BLaER1 treated with 17β-estradiol and CSF1 and Interleukin-3, amounts not matched to agents 10 nM and 100 nM (cell line): ENCODE results near the gene KCNJ9.

Source experiments
- H3K27ac ChIP-seq, 11 experiments: shearing (Covaris generic); formaldehyde crosslinking; 2 replicates each; pipeline ENCODE4 v1.8.1; 2022
- H3K27me3 ChIP-seq, 11 experiments: shearing (Covaris generic); formaldehyde crosslinking; 2 replicates each; pipeline ENCODE4 v1.8.1; 2022
- H3K36me3 ChIP-seq, 11 experiments: shearing (Covaris generic); formaldehyde crosslinking; 2 replicates each; pipeline ENCODE4 v1.8.1; 2022
- H3K4me1 ChIP-seq, 10 experiments: shearing (Covaris generic); formaldehyde crosslinking; 2 replicates each; pipeline ENCODE4 v1.8.1; 2022
- H3K4me2 ChIP-seq, 11 experiments: shearing (Covaris generic); formaldehyde crosslinking; 2 replicates each; pipeline ENCODE4 v1.8.1; 2022
- H3K4me3 ChIP-seq, 10 experiments: shearing (Covaris generic); formaldehyde crosslinking; 2 replicates each; pipeline ENCODE4 v1.8.1; 2022
- H3K9ac ChIP-seq, 11 experiments: shearing (Covaris generic); formaldehyde crosslinking; 2 replicates each; pipeline ENCODE4 v1.8.1; 2022
- H3K9me3 ChIP-seq, 11 experiments: shearing (Covaris generic); formaldehyde crosslinking; replicated peaks in 1 of 11; 2 replicates each; pipeline ENCODE4 v1.8.1; 2022
- H4K20me1 ChIP-seq, 11 experiments: shearing (Covaris generic); formaldehyde crosslinking; 2 replicates each; pipeline ENCODE4 v1.8.1; 2022
- Cebpa-rat ChIP-seq, 11 experiments: shearing (Covaris generic); IDR thresholded peaks; 2 replicates each; pipeline ENCODE4 v1.8.1; 2022

Gene KCNJ9

GRCh38 chr1:160074865-160075264 lies 6.5 kb upstream of the KCNJ9 start:
- Histone ChIP-seq H4K20me1 (peaks cover 0 to under 1% (median 0%) of the 10 kb centered on the region in 11 experiments; a peak in 1 of 22 replicates), H3K9ac (no peak overlapping the region)

DNA sequence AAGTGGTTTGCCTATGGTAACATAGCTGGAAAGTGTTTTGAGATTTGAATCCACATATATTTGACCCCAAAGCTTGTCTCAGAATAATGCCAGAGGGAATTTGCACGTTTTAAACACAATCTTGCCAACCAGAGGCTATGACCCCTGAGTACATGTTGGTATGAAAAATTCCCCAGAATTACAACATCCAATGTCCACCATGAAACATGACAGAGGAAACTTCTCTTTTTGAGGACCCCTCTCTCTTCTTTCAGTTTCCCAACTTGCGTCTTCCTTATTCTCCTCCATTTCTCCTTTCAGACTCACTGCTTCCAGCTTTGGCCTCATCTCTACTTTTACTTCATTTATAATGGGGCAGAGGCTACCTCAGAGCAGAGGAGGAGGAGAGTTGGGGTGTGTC lies 5.5 kb upstream of the KCNJ9 start:
- TF ChIP-seq Cebpa-rat (IDR thresholded peaks at IDR 0.05): no peak
- Histone ChIP-seq H3K27me3 (peaks cover 0 to 5% (median 1%) of the 10 kb centered on the region in 11 experiments; a peak in 8 of 22 replicates), H4K20me1 (no peaks in the 10 kb centered on the region), H3K27ac (no peak overlapping the region), H3K36me3 (no peaks in the 10 kb centered on the region), H3K4me2 (peak overlapping the region in 4 of 11 experiments; percentile 31 to 68 (median 41); a peak in 6 of 22 replicates), H3K9me3 (no peaks in the 10 kb centered on the region), H3K9ac (no peak overlapping the region), H3K4me1 (peaks cover 3 to 51% (median 9%) of the 10 kb centered on the region in 10 experiments), H3K4me3 (no peak overlapping the region)

More at GRCh38 chr1:160074865-160075264, 6.5 kb upstream of the KCNJ9 start:
- Histone ChIP-seq H3K27me3 (peaks cover 0 to 10% (median 5%) of the 10 kb centered on the region in 11 experiments; a peak in 12 of 22 replicates), H3K9me3 (no peaks in the 10 kb centered on the region), H3K4me1 (peaks cover 5 to 52% (median 12%) of the 10 kb centered on the region in 10 experiments; a peak in 19 of 20 replicates), H3K4me2 (peak overlapping the region in 2 of 11 experiments; percentile 34 to 68; a peak in 4 of 22 replicates), H3K36me3 (no peaks in the 10 kb centered on the region), H3K4me3 (no peak overlapping the region), H3K27ac (no peak overlapping the region)
- no peak for TF ChIP-seq Cebpa-rat (IDR thresholded peaks at IDR 0.05)

DNA sequence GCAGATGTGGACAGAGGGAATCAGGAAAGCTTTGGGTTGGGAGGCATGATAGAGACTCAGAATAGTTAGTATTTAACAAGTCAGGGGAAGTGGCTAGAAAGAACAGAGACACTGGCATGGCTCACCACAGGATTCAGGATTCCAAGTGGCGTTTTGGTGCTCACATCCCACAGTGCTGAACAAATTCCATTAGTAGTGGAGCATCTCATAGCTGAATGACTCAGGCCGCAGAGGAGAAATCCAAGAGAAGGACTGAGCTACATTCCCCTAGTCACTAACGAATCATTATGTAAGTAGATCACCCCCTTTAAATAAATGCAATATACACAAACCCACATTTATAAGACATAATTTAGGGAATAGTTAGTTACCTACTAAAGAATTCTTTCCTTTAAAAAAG lies 5.0 kb upstream of the KCNJ9 start:
- Histone ChIP-seq H3K4me1 (peaks cover 7 to 51% (median 12%) of the 10 kb centered on the region in 10 experiments; a peak in 18 of 20 replicates), H3K9ac (no peak overlapping the region)
- no peak for TF ChIP-seq Cebpa-rat (IDR thresholded peaks at IDR 0.05)

DNA sequence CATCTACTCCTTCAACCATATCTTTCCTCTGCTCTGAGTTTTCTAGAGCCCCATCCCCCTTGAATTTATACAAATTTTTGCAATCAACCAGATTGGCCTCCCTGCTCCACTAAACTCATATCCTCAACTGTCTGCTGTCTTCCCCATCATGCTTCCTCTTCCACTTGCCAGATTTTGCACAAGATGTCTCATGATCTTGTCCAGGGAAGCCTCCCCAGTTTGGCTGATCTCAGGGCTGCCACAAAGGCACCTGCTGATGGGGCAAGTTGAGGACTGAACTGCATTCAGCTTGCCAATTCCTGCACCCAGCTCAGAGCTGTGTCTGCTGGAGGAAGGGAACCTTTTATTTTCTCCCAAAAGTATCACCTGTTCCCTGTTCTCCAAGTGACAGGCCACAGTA lies 3.9 kb upstream of the KCNJ9 start:
- Histone ChIP-seq H3K4me2 (peak overlapping the region in 3 of 11 experiments; percentile 5 to 64 (median 64); a peak in 4 of 22 replicates), H3K27me3 (no peaks in the 10 kb centered on the region), H3K9ac (no peak overlapping the region), H3K36me3 (no peaks in the 10 kb centered on the region), H4K20me1 (no peaks in the 10 kb centered on the region), H3K4me3 (no peak overlapping the region), H3K27ac (no peak overlapping the region), H3K4me1 (peaks cover 14 to 57% (median 22%) of the 10 kb centered on the region in 10 experiments; a peak in 18 of 20 replicates), H3K9me3 (no peaks in the 10 kb centered on the region)
- TF ChIP-seq Cebpa-rat (IDR thresholded peaks at IDR 0.05): no peak

More for the DNA sequence above, 5.0 kb upstream of the KCNJ9 start:
- no peak overlapping the region for H3K27ac ChIP-seq
- peaks cover 0 to 2% (median 0%) of the 10 kb centered on the region in 11 experiments; a peak in 4 of 22 replicates for H3K27me3 ChIP-seq
- no peaks in the 10 kb centered on the region for H3K9me3 ChIP-seq
- H4K20me1 ChIP-seq: no peaks in the 10 kb centered on the region
- H3K36me3 ChIP-seq: no peaks in the 10 kb centered on the region
- H3K4me2 ChIP-seq: peak overlapping the region in 4 of 11 experiments; percentile 31 to 68 (median 41); a peak in 6 of 22 replicates
- H3K4me3 ChIP-seq: no peak overlapping the region

DNA sequence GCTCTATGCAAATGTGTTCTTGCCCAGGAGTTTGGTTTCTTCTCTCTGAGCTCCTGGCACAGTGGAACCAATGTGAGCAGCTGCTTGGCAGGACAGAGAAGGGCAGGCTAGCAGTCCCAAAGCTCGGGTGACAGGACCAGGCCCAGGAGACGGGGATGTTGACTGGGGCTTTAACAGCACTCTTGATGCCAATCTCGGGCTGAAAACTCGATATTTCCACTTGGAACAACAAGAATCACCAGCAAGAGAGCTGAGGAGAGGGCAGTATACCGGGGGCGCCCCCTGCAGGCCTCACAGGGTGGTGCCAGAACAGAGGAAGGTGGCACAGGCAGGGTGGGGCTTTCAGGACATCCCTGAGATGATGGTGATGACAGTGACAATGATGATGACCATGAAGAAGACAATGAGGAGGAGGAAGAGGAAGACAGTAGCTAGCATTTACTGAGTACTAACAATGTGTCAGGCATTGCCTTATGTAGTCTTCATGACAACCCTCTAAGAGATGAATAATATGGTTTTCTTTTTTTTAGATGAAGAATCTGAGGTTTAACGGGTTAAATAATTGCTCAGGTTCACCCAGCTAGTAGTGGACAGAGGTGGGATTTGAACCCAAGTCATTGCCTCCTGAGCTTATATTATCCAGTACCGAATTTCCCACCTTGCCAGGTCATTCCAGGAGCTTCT lies 2.7 kb upstream of the KCNJ9 start:
- TF ChIP-seq Cebpa-rat (IDR thresholded peaks at IDR 0.05): no peak
- H3K9ac ChIP-seq: no peak overlapping the region
- peaks cover 0 to 4% (median under 1%) of the 10 kb centered on the region in 11 experiments; a peak in 9 of 22 replicates for H3K36me3 ChIP-seq
- no peaks in the 10 kb centered on the region for H3K9me3 ChIP-seq
- no peaks in the 10 kb centered on the region for H4K20me1 ChIP-seq
- no peak overlapping the region for H3K27ac ChIP-seq
- H3K4me3 ChIP-seq: no peak overlapping the region
- H3K4me2 ChIP-seq: peak overlapping the region in 2 of 11 experiments; percentile 64; a peak in 4 of 22 replicates
- H3K4me1 ChIP-seq: peaks cover 14 to 57% (median 22%) of the 10 kb centered on the region in 10 experiments; a peak in 18 of 20 replicates
- H3K27me3 ChIP-seq: no peaks in the 10 kb centered on the region

DNA sequence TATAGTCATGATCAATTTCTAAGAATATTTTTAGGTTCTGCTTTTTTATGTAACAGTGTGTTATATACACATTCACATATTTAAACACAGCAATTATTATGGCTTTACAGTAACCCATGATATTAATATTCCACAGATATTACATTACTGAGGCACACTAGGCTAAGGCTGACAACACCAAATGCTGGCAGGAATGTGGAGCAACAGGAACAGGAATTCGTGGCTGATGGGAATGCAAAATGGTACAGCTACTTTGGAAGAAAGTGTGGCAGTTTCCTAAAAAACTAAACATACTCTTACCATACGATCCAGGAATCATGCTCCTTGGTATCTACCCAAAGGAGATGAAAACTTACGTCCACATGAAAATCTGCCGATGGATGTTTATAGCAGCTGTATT lies 1.9 kb upstream of the KCNJ9 start:
- TF ChIP-seq Cebpa-rat (IDR thresholded peaks at IDR 0.05): no peak
- Histone ChIP-seq H3K9ac (no peak overlapping the region), H4K20me1 (no peaks in the 10 kb centered on the region), H3K4me3 (no peak overlapping the region), H3K27me3 (no peaks in the 10 kb centered on the region), H3K4me2 (no peak overlapping the region), H3K27ac (no peak overlapping the region), H3K36me3 (peaks cover 0 to 12% (median 8%) of the 10 kb centered on the region in 11 experiments; a peak in 17 of 22 replicates), H3K4me1 (peaks cover 14 to 57% (median 22%) of the 10 kb centered on the region in 10 experiments; a peak in 18 of 20 replicates), H3K9me3 (peaks cover 0 to 7% (median 0%) of the 10 kb centered on the region in 11 experiments; a peak in 3 of 22 replicates)

DNA sequence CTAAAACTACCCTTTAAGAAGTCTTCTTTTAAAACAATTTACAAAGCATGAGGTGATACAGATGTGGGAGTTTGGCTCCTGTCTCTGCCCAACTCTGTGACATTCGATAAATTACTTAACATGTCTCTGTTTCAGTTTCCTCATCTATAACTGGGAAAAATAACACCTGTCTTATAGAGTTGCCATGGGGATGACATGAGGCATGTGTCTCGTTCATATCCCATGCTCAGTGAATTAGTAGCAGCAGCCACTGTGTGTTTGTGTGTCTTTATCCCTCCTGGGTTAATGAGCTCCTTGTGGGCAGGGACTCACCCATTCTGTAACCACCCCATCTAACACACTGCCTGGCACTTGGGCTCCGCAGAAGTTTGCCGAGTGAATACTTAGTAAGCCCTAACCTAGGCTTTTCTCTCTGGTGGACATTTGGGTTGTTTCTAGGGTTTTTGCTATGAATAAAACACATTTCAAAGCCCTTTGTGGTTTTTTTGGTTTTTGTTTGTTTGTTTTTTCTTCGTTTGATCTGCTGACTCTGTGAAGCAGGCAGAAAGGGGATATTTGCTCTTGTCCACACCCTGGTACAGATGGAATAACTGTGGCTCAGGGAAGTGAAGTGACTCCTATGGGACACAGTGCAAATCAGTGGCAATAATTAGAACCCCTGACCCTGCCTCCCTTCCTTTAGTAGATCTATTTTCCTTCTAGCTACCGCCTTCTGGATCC lies 797 bp upstream of the KCNJ9 start:
- H3K9ac ChIP-seq: no peak overlapping the region
- peaks cover 0 to 19% (median 12%) of the 10 kb centered on the region in 11 experiments; a peak in 17 of 22 replicates for H3K36me3 ChIP-seq
- no peak overlapping the region for H3K27ac ChIP-seq
- H3K4me2 ChIP-seq: peak overlapping the region in 8 of 11 experiments; percentile 0 to 51 (median 27); a peak in 12 of 22 replicates
- TF ChIP-seq Cebpa-rat (IDR thresholded peaks at IDR 0.05): no peak
- H3K27me3 ChIP-seq: no peaks in the 10 kb centered on the region
- peaks cover 0 to 7% (median 0%) of the 10 kb centered on the region in 11 experiments; a peak in 3 of 22 replicates for H3K9me3 ChIP-seq
- H3K4me1 ChIP-seq: peaks cover 14 to 46% (median 22%) of the 10 kb centered on the region in 10 experiments; a peak in 18 of 20 replicates
- H3K4me3 ChIP-seq: no peak overlapping the region
- H4K20me1 ChIP-seq: no peaks in the 10 kb centered on the region

DNA sequence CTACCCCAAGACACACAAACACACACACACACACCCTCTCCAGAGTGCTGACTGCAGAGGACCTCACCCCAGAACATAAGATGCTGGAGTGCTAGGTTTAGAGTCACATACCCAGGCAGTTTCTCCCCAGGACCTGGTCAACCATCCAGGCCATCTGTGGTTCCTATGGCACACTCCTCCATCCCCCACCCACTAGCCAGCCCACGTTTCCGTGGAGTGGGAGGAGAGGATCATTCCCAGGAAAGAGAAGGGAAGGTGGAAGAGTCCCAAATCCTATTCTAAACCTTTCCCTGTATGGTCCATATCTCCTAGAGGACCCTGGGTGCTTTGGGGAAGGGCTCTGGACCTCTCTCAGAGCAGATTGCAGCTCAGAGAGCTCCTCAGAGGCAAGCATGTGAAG lies 1.1 kb downstream of the KCNJ9 start:
- Histone ChIP-seq H3K4me3 (no peak overlapping the region), H3K27ac (no peak overlapping the region), H3K4me2 (no peak overlapping the region), H3K4me1 (peaks cover 14 to 26% (median 16%) of the 10 kb centered on the region in 10 experiments; a peak in 18 of 20 replicates), H3K9ac (no peak overlapping the region), H3K9me3 (peaks cover 0 to 7% (median 0%) of the 10 kb centered on the region in 11 experiments; a peak in 3 of 22 replicates), H4K20me1 (no peaks in the 10 kb centered on the region), H3K27me3 (no peaks in the 10 kb centered on the region), H3K36me3 (peaks cover 0 to 25% (median 12%) of the 10 kb centered on the region in 11 experiments; a peak in 17 of 22 replicates)
- TF ChIP-seq Cebpa-rat (IDR thresholded peaks at IDR 0.05): no peak

DNA sequence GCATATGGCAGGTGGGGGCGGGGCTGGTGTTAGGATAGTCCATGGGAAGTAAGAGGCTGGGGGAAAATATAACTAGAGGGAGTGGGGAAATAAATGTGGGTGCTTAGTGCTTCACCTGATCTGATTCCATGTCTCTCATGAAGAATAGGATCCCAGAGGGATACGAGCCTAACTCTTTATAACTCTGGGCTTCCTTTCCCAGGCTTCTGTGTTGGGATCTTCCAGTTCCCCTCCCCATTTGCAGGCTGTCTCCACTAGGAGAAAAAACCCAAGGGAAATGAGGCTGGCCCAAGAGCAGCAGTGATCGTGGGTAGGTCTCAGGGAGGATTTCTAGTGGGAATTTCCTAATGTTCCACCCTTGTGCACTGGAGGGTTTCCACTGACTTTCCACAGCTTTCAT lies 1.6 kb downstream of the KCNJ9 start:
- Histone ChIP-seq H4K20me1 (no peaks in the 10 kb centered on the region), H3K4me3 (no peak overlapping the region), H3K27me3 (no peaks in the 10 kb centered on the region), H3K27ac (no peak overlapping the region), H3K4me1 (peaks cover 14 to 22% (median 15%) of the 10 kb centered on the region in 10 experiments; a peak in 18 of 20 replicates), H3K9ac (no peak overlapping the region), H3K9me3 (peaks cover 0 to 7% (median 0%) of the 10 kb centered on the region in 11 experiments; a peak in 3 of 22 replicates), H3K4me2 (no peak overlapping the region), H3K36me3 (peaks cover 0 to 27% (median 14%) of the 10 kb centered on the region in 11 experiments; a peak in 17 of 22 replicates)
- TF ChIP-seq Cebpa-rat (IDR thresholded peaks at IDR 0.05): no peak
